Endodermal cell (in vitro differentiated cells): Measurements from ENCODE around the gene PARVB. TPM values are rescaled to one million over a fixed set of nuclear protein-coding genes. Genes with fewer than 3 reads are reported as not detected.

Source experiments
- DNase-seq: peaks from one replicate; pipeline ENCODE4 v3.0.0-alpha.2; 2017
- H3K27ac ChIP-seq: 2 replicates; pipeline ENCODE4 v1.5.1; 2013; ENCODE audit warnings: mild to moderate bottlenecking, low read depth, low read length, moderate library complexity
- H3K27me3 ChIP-seq: 2 replicates; pipeline ENCODE4 v1.6.1; 2013; ENCODE audit warnings: mild to moderate bottlenecking, low read length, moderate library complexity; ENCODE audit not compliant: insufficient read depth, control insufficient read depth, poor library complexity, severe bottlenecking
- H3K36me3 ChIP-seq: 2 replicates; pipeline ENCODE4 v1.7.0; 2013; ENCODE audit warnings: mild to moderate bottlenecking, low read length, moderate library complexity; ENCODE audit not compliant: control insufficient read depth, insufficient read depth
- H3K4me1 ChIP-seq: one replicate; pipeline ENCODE4 v1.7.0; 2013; ENCODE audit warnings: low read length; ENCODE audit not compliant: control insufficient read depth, insufficient read depth
- H3K4me3 ChIP-seq: 2 replicates; pipeline ENCODE4 v1.5.1; 2013; ENCODE audit warnings: mild to moderate bottlenecking, low read length, moderate library complexity
- H3K9ac ChIP-seq: 2 replicates; pipeline ENCODE4 v1.6.1; 2013; ENCODE audit warnings: mild to moderate bottlenecking, low read length, moderate library complexity; ENCODE audit not compliant: poor library complexity, severe bottlenecking; ENCODE audit errors: extremely low read depth
- H3K9me3 ChIP-seq: 2 replicates; pipeline ENCODE4 v1.6.1; 2013; ENCODE audit warnings: mild to moderate bottlenecking, low read length, moderate library complexity; ENCODE audit not compliant: control insufficient read depth
- H3K27ac Mint-ChIP-seq: 2 replicates; pipeline ENCODE4 v1.8.0; 2020; ENCODE audit warnings: mixed read lengths
- H3K27me3 Mint-ChIP-seq: 2 replicates; pipeline ENCODE4 v1.8.0; 2021; ENCODE audit warnings: mild to moderate bottlenecking, mixed read lengths; ENCODE audit not compliant: insufficient read depth
- H3K36me3 Mint-ChIP-seq: 2 replicates; pipeline ENCODE4 v1.8.0; 2020; ENCODE audit warnings: low read depth, mixed read lengths
- H3K4me1 Mint-ChIP-seq: 2 replicates; pipeline ENCODE4 v1.8.0; 2020; ENCODE audit warnings: mixed read lengths
- H3K4me3 Mint-ChIP-seq: 2 replicates; pipeline ENCODE4 v1.8.0; 2020; ENCODE audit warnings: mild to moderate bottlenecking, moderate library complexity, mixed read lengths
- H3K9me3 Mint-ChIP-seq: 2 replicates; pipeline ENCODE4 v1.8.0; 2020; ENCODE audit warnings: mild to moderate bottlenecking, mixed read lengths
- WGBS, 2 experiments: methylation state at CpG; one replicate each; pipeline versions ENCODE4 v1.1.5 to v1.1.7; 2013; ENCODE audit warnings: missing lambda C conversion rate in 2 of 2, mixed read lengths in 1 of 2; ENCODE audit not compliant: insufficient coverage in 1 of 2, insufficient read length in 1 of 2; 5-methylcytosine and 5-hydroxymethylcytosine counted together
- total RNA-seq, 2 donors: library from RNA; stranded (reverse); fragmentation: NEBNext Ultra II Directional in 1 of 2; extraction: Animal tissue kit (Norgen Biotek cat#: 25700) in 1 of 2; gene quantifications; 2 replicates in 1 of 2; 3 replicates in 1 of 2; pipeline ENCODE4 v1.2.1, GENCODE V29; 2021
- TF ChIP-seq, protein P1 (sequence below): fragments of 200-600 bp; sonication (generic); conservative IDR thresholded peaks from 2 replicates; pipeline ENCODE4 v1.5.0; 2021; ENCODE audit warnings: antibody characterized with exemption, mild to moderate bottlenecking

PARVB gene
- total RNA-seq, 2 donors from 2014 or later: 29.6 to 32.3 TPM

DNA sequence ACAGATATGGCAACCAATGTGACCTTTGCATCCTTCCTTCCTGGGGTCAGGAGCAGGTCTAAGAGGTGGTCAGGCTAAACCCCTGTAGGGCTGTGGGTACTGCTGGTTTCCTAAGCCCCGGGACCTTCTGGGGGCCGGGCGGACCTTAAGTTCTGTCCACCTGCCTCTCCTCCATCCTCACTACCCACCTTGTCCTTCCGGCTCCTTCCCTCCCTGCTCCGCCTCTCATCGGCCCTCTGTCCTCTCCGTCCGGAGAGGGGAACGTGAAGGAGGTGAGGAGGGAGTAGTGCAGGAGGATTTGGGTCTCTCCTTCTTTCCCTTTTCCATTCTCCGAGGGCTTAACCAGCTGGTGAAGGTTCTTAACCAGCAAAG is 28.3 kb upstream of the PARVB start:
- H3K4me1 ChIP-seq: no peaks in the 10 kb centered on the region
- DNase-seq: no peak
- H3K4me3 ChIP-seq: no peak overlapping the region
- H3K4me1 Mint-ChIP-seq: no peaks in the 10 kb centered on the region
- no peaks in the 10 kb centered on the region for H3K9me3 Mint-ChIP-seq
- WGBS, 2 experiments: 96% methylated on average over 8 of the region's 10 CpGs; no CpG with 5 or more reads in 1 of the 2 experiments
- peaks cover 70% of the 10 kb centered on the region for H3K36me3 Mint-ChIP-seq
- H3K27me3 ChIP-seq: no peaks in the 10 kb centered on the region
- H3K36me3 ChIP-seq: peaks cover 73% of the 10 kb centered on the region
- H3K9me3 ChIP-seq: no peaks in the 10 kb centered on the region
- no peaks in the 10 kb centered on the region for H3K27me3 Mint-ChIP-seq
- H3K27ac ChIP-seq: no peak overlapping the region
- no peak overlapping the region for H3K27ac Mint-ChIP-seq
- TF ChIP-seq, protein P1, sequence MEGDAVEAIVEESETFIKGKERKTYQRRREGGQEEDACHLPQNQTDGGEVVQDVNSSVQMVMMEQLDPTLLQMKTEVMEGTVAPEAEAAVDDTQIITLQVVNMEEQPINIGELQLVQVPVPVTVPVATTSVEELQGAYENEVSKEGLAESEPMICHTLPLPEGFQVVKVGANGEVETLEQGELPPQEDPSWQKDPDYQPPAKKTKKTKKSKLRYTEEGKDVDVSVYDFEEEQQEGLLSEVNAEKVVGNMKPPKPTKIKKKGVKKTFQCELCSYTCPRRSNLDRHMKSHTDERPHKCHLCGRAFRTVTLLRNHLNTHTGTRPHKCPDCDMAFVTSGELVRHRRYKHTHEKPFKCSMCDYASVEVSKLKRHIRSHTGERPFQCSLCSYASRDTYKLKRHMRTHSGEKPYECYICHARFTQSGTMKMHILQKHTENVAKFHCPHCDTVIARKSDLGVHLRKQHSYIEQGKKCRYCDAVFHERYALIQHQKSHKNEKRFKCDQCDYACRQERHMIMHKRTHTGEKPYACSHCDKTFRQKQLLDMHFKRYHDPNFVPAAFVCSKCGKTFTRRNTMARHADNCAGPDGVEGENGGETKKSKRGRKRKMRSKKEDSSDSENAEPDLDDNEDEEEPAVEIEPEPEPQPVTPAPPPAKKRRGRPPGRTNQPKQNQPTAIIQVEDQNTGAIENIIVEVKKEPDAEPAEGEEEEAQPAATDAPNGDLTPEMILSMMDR: no peak
- no peak overlapping the region for H3K4me3 Mint-ChIP-seq
- no peak overlapping the region for H3K9ac ChIP-seq

DNA sequence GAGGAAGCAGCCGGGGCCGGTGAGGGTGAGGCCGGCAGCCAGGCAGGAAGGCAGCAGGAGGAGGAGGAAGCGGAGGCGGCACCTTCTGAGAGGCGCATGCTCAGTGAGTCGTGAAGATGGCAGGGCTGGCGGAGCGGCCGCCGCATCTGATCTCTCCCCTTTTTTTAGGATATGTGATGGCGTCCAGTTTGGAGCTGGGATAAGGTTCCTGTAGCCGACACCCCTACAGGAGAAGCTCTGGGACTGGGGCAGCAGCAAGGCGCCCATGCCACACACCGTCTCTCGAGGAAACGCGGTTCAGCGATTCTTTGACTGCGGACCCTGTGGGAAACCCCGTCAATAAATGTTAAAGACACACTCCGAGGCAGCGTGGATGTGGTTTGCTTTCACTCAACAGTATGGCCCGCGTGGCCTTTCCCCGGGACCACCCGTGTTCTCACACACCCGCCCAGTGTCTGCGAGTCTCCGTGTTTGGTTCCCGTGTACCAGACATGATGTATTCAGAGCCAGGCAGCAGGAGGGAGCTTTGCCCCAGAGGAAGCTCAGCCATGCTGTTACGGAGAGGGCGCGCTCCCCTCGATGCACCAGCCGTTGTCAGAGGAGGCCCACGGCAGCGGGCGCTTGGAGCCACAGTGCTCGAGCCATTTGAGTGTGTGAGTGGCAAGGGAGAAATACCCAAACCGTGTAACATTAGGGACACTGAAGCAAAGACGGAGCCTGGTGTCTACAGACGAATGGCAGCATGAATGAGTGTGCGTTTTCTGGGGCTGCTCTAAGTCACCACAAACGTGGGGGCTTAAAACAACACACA is 27.7 kb upstream of the PARVB start:
- Mint-ChIP-seq H3K4me1 (no peaks in the 10 kb centered on the region), H3K4me3 (no peak overlapping the region), H3K9me3 (no peaks in the 10 kb centered on the region), H3K27ac (peak overlapping the region; percentile 66), H3K36me3 (peaks cover 71% of the 10 kb centered on the region), H3K27me3 (no peaks in the 10 kb centered on the region)
- TF ChIP-seq, protein P1: no peak
- Histone ChIP-seq H3K9ac (no peak overlapping the region), H3K4me3 (no peak overlapping the region), H3K36me3 (peaks cover 71% of the 10 kb centered on the region), H3K27me3 (no peaks in the 10 kb centered on the region), H3K9me3 (no peaks in the 10 kb centered on the region), H3K27ac (no peak overlapping the region), H3K4me1 (no peaks in the 10 kb centered on the region)
- DNase-seq: no peak
- 94 to 96% methylated on average over 32 to 45 of the region's 45 CpGs for whole genome bisulfite sequencing, 2 experiments

DNA sequence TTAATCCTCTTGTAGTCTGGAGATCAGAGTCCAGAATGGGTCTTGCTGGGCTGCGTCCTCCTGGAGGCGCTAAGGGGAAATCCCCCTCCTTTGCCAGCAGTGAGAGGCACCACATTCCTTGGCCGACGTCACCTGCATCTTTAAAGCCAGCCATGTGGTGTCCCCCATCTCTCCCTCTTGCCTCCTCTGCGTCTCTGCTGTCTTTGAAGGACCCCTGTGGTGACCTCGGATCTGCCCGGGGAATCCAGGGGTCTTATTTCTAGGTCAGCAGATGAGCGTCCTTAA is 27.2 kb upstream of the PARVB start:
- DNase-seq: peak; percentile 76
- peak overlapping the region; percentile 66 for H3K27ac Mint-ChIP-seq
- no peak overlapping the region for H3K27ac ChIP-seq
- no peaks in the 10 kb centered on the region for H3K4me1 ChIP-seq
- H3K9ac ChIP-seq: no peak overlapping the region
- TF ChIP-seq, protein P1: peak; percentile 42
- H3K9me3 Mint-ChIP-seq: no peaks in the 10 kb centered on the region
- H3K27me3 Mint-ChIP-seq: no peaks in the 10 kb centered on the region
- peaks cover 65% of the 10 kb centered on the region for H3K36me3 ChIP-seq
- no peaks in the 10 kb centered on the region for H3K9me3 ChIP-seq
- no peaks in the 10 kb centered on the region for H3K27me3 ChIP-seq
- no peak overlapping the region for H3K4me3 Mint-ChIP-seq
- WGBS, 2 experiments: 83 to 90% methylated on average over 8 of the region's 8 CpGs
- no peak overlapping the region for H3K4me3 ChIP-seq
- H3K36me3 Mint-ChIP-seq: peaks cover 68% of the 10 kb centered on the region
- H3K4me1 Mint-ChIP-seq: no peaks in the 10 kb centered on the region
